ENCODE data around the gene C1orf226.
"Not testable (repeated sequence)": the region's sequence is repeated elsewhere in the genome, so short reads cannot be mapped to it uniquely, and the experiment has no call there.

The C1orf226 gene

GRCh38 chr1:162416215-162416614 lies 34.7 kb downstream of the C1orf226 start:
- DNase-seq = no peak

GRCh38 chr1:162416909-162417308 lies 35.4 kb downstream of the C1orf226 start:
- DNase-seq = no peak

GRCh38 chr1:162417650-162418049 lies 36.1 kb downstream of the C1orf226 start:
- DNase-seq = no peak

DNA sequence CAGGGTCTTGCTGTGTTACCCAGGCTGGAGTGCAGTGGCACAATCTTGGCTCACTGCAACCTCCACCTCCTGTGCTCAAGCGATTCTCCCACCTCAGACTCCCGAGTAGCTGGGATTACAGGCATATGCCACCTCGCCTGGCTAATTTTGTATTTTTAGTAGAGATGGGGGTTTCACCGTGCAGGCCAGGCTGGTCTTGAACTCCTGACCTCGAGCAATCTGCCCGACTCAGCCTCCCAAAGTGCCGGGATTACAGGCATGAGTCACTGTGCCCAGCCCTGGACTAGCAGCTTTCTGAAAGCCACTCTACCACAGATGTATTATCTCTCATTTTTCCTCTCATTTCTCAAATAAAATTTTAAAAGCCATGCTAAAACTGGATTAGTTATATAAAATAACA lies 37.1 kb downstream of the C1orf226 start:
- DNase-seq = not testable (repeated sequence)

- DNase-seq = not testable (repeated sequence)
Observed at GRCh38 chr1:162419450-162419931, 38.0 kb downstream of the C1orf226 start.

DNA sequence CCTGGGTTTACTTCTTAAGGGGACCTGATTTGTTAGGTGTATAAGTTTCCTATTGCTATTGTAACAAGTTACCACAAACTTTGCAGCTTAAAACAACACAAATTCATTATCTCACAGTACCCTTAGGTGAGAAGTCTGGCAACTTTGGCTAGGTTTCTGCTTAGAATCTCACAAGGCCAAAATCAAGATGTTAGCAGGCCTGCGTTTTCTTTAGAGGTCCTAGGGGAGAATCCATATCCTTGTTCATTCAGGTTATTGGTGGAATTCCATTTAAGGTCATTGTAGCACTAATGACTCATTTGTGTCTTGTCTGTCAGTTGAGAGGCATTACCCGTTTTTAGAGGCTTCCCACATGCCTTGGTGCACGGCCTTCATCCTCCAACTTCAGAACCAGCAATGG lies 38.6 kb downstream of the C1orf226 start:
- no peak for DNase-seq

GRCh38 chr1:162421258-162422164 lies 40.0 kb downstream of the C1orf226 start:
- DNase-seq = no peak

- DNase-seq = no peak
Observed at GRCh38 chr1:162422662-162423375, 41.3 kb downstream of the C1orf226 start.

- DNase-seq = no peak
Observed at GRCh38 chr1:162430583-162430982, 49.1 kb downstream of the C1orf226 start.

DNA sequence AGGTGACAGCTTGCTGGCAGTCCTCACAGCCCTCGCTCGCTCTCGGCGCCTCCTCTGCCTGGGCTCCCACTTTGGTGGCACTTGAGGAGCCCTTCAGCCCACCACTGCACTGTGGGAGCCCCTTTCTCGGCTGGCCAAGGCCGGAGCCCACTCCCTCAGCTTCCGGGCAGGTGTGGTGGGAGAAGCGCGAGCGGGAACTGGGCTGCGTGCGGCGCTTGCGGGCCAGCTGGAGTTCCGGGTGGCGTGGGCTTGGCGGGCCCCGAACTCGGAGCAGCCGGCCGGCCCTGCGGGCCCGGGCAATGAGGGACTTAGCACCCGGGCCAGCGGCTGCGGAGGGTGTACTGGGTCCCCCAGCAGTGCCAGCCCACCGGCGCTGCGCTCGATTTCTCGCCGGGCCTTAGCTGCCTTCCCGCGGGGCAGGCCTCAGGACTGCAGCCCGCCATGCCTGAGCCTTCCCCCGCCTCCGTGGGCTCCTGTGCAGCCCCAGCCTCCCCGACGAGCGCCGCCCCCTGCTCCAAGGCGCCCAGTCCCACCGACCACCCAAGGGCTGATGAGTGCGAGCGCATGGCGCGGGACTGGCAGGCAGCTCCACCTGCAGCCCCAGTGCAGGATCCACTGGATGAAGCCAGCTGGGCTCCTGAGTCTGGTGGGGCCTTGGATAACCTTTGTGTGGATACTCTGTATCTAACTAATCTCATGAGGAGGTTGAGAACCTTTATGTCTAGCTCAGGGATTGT lies 51.6 kb downstream of the C1orf226 start:
- not testable (repeated sequence) for DNase-seq
